ENCODE results near the gene STX4.

Gene STX4

GRCh38 chr16:31032736-31033708 is at the start of gene STX4:
Gene STX4, plus strand, starts transcription at chr16:31033558. Its CDS starts 248 bp downstream, at chr16:31033806.
- peak; percentile 87 for DNase-seq (ENCODE audit: low read depth)

- no peak for DNase-seq (ENCODE audit: low read depth)
These were observed 49.3 kb upstream of the STX4 start for GRCh38 chr16:30983898-30984610.

GRCh38 chr16:30984669-30985400 is 48.5 kb upstream of the STX4 start, which contains the start of gene HSD3B7:
Gene HSD3B7, plus strand, starts transcription at chr16:30985207. Its CDS starts 452 bp downstream, at chr16:30985659.
- no peak for DNase-seq (ENCODE audit: low read depth)

GRCh38 chr16:30985401-30986128 is 47.8 kb upstream of the STX4 start:
- no peak for DNase-seq (ENCODE audit: low read depth)

- no peak for DNase-seq (ENCODE audit: low read depth)
These were observed 47.0 kb upstream of the STX4 start for GRCh38 chr16:30986129-30986991.

GRCh38 chr16:30987581-30988190 is 45.7 kb upstream of the STX4 start:
- no peak for DNase-seq (ENCODE audit: low read depth)

GRCh38 chr16:30989469-30990047 is 43.8 kb upstream of the STX4 start:
- no peak for DNase-seq (ENCODE audit: low read depth)

GRCh38 chr16:30990105-30990504 is 43.3 kb upstream of the STX4 start:
- DNase-seq (ENCODE audit: low read depth), result no peak

GRCh38 chr16:30991052-30991451 is 42.3 kb upstream of the STX4 start:
- no peak for DNase-seq (ENCODE audit: low read depth)

- DNase-seq (ENCODE audit: low read depth), result no peak
These were observed 41.0 kb upstream of the STX4 start for GRCh38 chr16:30992276-30992780.

- no peak for DNase-seq (ENCODE audit: low read depth)
These were observed 40.2 kb upstream of the STX4 start for GRCh38 chr16:30992931-30993816.

- no peak for DNase-seq (ENCODE audit: low read depth)
These were observed 37.4 kb upstream of the STX4 start for GRCh38 chr16:30995927-30996323.

GRCh38 chr16:30996324-30996984 is 36.9 kb upstream of the STX4 start:
- no peak for DNase-seq (ENCODE audit: low read depth)

- DNase-seq (ENCODE audit: low read depth), result no peak
These were observed 36.2 kb upstream of the STX4 start for GRCh38 chr16:30996985-30997724.

- peak; percentile 55 for DNase-seq (ENCODE audit: low read depth)
These were observed 35.3 kb upstream of the STX4 start for GRCh38 chr16:30997725-30998711.
